PC-9 (cell line): ENCODE measurements around the gene DEFB124. TPM values are rescaled to one million over a fixed set of nuclear protein-coding genes. Genes with fewer than 3 reads are reported as not detected.

ENCODE experiments used
- BruUV-seq: library from RNA; stranded (reverse); fragments of 400-500 nt; replicated peaks from 2 replicates; lab custom pipeline; 2021; lab: Mats Ljungman, UMichigan
- CTCF ChIA-PET: fragments of 300-600 bp; sonication (Branson Sonifier 250); formaldehyde crosslinking; loops from one replicate; lab custom pipeline; 2022; ENCODE audit warnings: antibody characterized with exemption; lab: Charles Lee
- POLR2A ChIA-PET: fragments of 300-600 bp; sonication (Branson Sonifier 250); formaldehyde crosslinking; loops from one replicate; lab custom pipeline; 2022; ENCODE audit warnings: antibody characterized with exemption; ENCODE audit not compliant: unreplicated experiment; lab: Charles Lee
- DNase-seq, 2 experiments: peaks; one replicate each; pipeline versions ENCODE4 v3.0.0 to v3.0.0-alpha.2; 2015 to 2022; ENCODE audit warnings: mixed read lengths in 1 of 2
- H2AFZ ChIP-seq: fragments of 200-600 bp; sonication (generic); 2 replicates; pipeline ENCODE4 v1.8.1; 2017; ENCODE audit warnings: antibody characterized with exemption
- H3F3A ChIP-seq: fragments of 200-600 bp; sonication (generic); 2 replicates; pipeline ENCODE4 v1.8.1; 2017; ENCODE audit warnings: antibody characterized with exemption, mild to moderate bottlenecking, low read depth; ENCODE audit not compliant: insufficient read depth
- H3K27ac ChIP-seq: fragments of 200-600 bp; sonication (generic); 2 replicates; pipeline ENCODE4 v1.6.1; 2016; ENCODE audit warnings: mixed run types
- H3K27me3 ChIP-seq: fragments of 200-600 bp; sonication (generic); 2 replicates; pipeline ENCODE4 v1.6.1; 2016; ENCODE audit warnings: low read depth, mixed run types; ENCODE audit not compliant: insufficient read depth
- H3K36me3 ChIP-seq: fragments of 200-600 bp; sonication (generic); 2 replicates; pipeline ENCODE4 v1.6.1; 2016; ENCODE audit warnings: low read depth, mixed run types
- H3K4me1 ChIP-seq: fragments of 200-600 bp; sonication (generic); replicated peaks from 2 replicates; pipeline ENCODE4 v1.6.1; 2016; ENCODE audit warnings: mixed run types; ENCODE audit not compliant: insufficient read depth
- H3K4me2 ChIP-seq: fragments of 200-600 bp; sonication (generic); 2 replicates; pipeline ENCODE4 v1.6.1; 2017; ENCODE audit warnings: mixed run types
- H3K4me3 ChIP-seq: fragments of 200-600 bp; sonication (generic); 2 replicates; pipeline ENCODE4 v1.6.1; 2016; ENCODE audit warnings: mixed run types
- H3K79me2 ChIP-seq: fragments of 200-600 bp; sonication (generic); 2 replicates; pipeline ENCODE4 v1.6.1; 2017; ENCODE audit warnings: low read depth, mixed run types
- H3K9me2 ChIP-seq: fragments of 200-600 bp; sonication (generic); 2 replicates; pipeline ENCODE4 v1.8.1; 2017; ENCODE audit warnings: mild to moderate bottlenecking; ENCODE audit not compliant: insufficient read depth
- H3K9me3 ChIP-seq: fragments of 200-600 bp; sonication (generic); 2 replicates; pipeline ENCODE4 v1.8.1; 2016; ENCODE audit warnings: low read depth; ENCODE audit not compliant: insufficient read depth
- H4K20me1 ChIP-seq: fragments of 200-600 bp; sonication (generic); 2 replicates; pipeline ENCODE4 v1.8.1; 2017; ENCODE audit not compliant: insufficient read depth
- CTCF ChIP-seq: fragments of 200-600 bp; sonication (generic); conservative IDR thresholded peaks from 2 replicates; pipeline ENCODE4 v1.6.1; 2017; ENCODE audit warnings: mixed run types, antibody characterized with exemption, mild to moderate bottlenecking, moderate library complexity
- EZH2 ChIP-seq: fragments of 200-600 bp; sonication (generic); IDR thresholded peaks from 2 replicates; pipeline ENCODE4 v1.8.0; 2017; ENCODE audit warnings: antibody characterized with exemption, low read depth
- intact Hi-C: fragments of 100-400 bp; cut with micrococcal nuclease; formaldehyde crosslinking; loops from one replicate; pipeline ENCODE4 v1.10.0; 2022; ENCODE audit not compliant: unreplicated experiment
- total RNA-seq: library from RNA; stranded (reverse); gene quantifications from 2 replicates; pipeline ENCODE4 v1.2.3, GENCODE V29; 2021

Gene DEFB124
- total RNA-seq, 1 experiment from 2014 or later, result not detected

- intact Hi-C loops, result no loop called here
- H3K4me1 ChIP-seq, result no peaks in the 10 kb centered on the region
These were observed 20.6 kb downstream of the DEFB124 start for GRCh38 chr20:31454361-31454760.

GRCh38 chr20:31452575-31452974, 22.4 kb downstream of the DEFB124 start:
- no peak for DNase-seq
- Histone ChIP-seq H3K4me3 (no peak overlapping the region), H2AFZ (no peak overlapping the region), H3K27me3 (no peaks in the 10 kb centered on the region), H3K9me2 (no peaks in the 10 kb centered on the region), H3K36me3 (no peaks in the 10 kb centered on the region), H3K79me2 (no peaks in the 10 kb centered on the region), H3K9me3 (no peaks in the 10 kb centered on the region), H3K4me1 (no peaks in the 10 kb centered on the region), H3K4me2 (no peak overlapping the region), H4K20me1 (no peaks in the 10 kb centered on the region), H3K27ac (no peak overlapping the region), H3F3A (no peaks in the 10 kb centered on the region)
- no TSS peak for BruUV-seq
- CTCF ChIA-PET, result no interaction called here
- TF ChIP-seq CTCF (no peak), EZH2 (no peak)
- POLR2A ChIA-PET, result no interaction called here
- intact Hi-C loops, result no loop called here

More at GRCh38 chr20:31454361-31454760, 20.6 kb downstream of the DEFB124 start:
- TF ChIP-seq CTCF (no peak), EZH2 (no peak)
- Histone ChIP-seq H3F3A (no peaks in the 10 kb centered on the region), H3K79me2 (no peaks in the 10 kb centered on the region), H3K9me2 (no peaks in the 10 kb centered on the region), H2AFZ (no peak overlapping the region), H3K27me3 (no peaks in the 10 kb centered on the region), H3K4me3 (no peak overlapping the region), H3K36me3 (no peaks in the 10 kb centered on the region), H3K4me2 (no peak overlapping the region), H3K9me3 (no peaks in the 10 kb centered on the region), H4K20me1 (no peaks in the 10 kb centered on the region), H3K27ac (no peak overlapping the region)
- no peak for DNase-seq
- POLR2A ChIA-PET, result no interaction called here
- CTCF ChIA-PET, result interaction anchor here (0.7 kb wide), 1 partner anchor 28 kb away, joined by 4 read pairs; no protein-coding TSS in a partner anchor
- BruUV-seq, result no TSS peak

GRCh38 chr20:31449511-31450414, 25.2 kb downstream of the DEFB124 start:
- no peaks in the 10 kb centered on the region for H3K36me3 ChIP-seq
- H3F3A ChIP-seq, result no peaks in the 10 kb centered on the region
- no peaks in the 10 kb centered on the region for H3K79me2 ChIP-seq
- H3K4me1 ChIP-seq, result no peaks in the 10 kb centered on the region
- TF ChIP-seq CTCF, result no peak
- no peak for TF ChIP-seq EZH2
- no peaks in the 10 kb centered on the region for H4K20me1 ChIP-seq
- H3K4me2 ChIP-seq, result no peak overlapping the region
- no peaks in the 10 kb centered on the region for H3K9me3 ChIP-seq
- POLR2A ChIA-PET, result interaction anchor here (0.6 kb wide), 1 partner anchor 10 kb away, joined by 4 read pairs; no protein-coding TSS in a partner anchor
- no peak overlapping the region for H2AFZ ChIP-seq
- no peak overlapping the region for H3K4me3 ChIP-seq
- no peak overlapping the region for H3K27ac ChIP-seq
- intact Hi-C loops, result no loop called here
- no peaks in the 10 kb centered on the region for H3K9me2 ChIP-seq
- no TSS peak for BruUV-seq
- CTCF ChIA-PET, result interaction anchor here (0.5 kb wide), 1 partner anchor 115 kb away, joined by 3 read pairs; no protein-coding TSS in a partner anchor
- no peak for DNase-seq
- H3K27me3 ChIP-seq, result no peaks in the 10 kb centered on the region; the same call in 1 of the 2 replicates
